GM19372 (cell line): Measurements from ENCODE around the gene SPP1.
"Not testable (repeated sequence)": the region's sequence is repeated elsewhere in the genome, so short reads cannot be mapped to it uniquely, and the experiment has no call there.

Experiments
- ATAC-seq: cut with Tn5 transposase; IDR thresholded peaks from one replicate; pipeline ENCODE4 v1.9.1; 2021; ENCODE audit warnings: mild to moderate bottlenecking, low read depth, moderate library complexity; ENCODE audit not compliant: unreplicated experiment

Gene SPP1

GRCh38 chr4:88017516-88018297 lies 42.2 kb downstream of the SPP1 start:
- ATAC-seq, result no peak

- no peak for ATAC-seq
These were observed 43.0 kb downstream of the SPP1 start for GRCh38 chr4:88018466-88018865.

- ATAC-seq, result no peak
These were observed 46.3 kb downstream of the SPP1 start for GRCh38 chr4:88021824-88022223.

GRCh38 chr4:88022289-88022688 lies 46.8 kb downstream of the SPP1 start:
- no peak for ATAC-seq

GRCh38 chr4:88025868-88026661 lies 50.6 kb downstream of the SPP1 start:
- ATAC-seq, result not testable (repeated sequence)

- no peak for ATAC-seq
These were observed 52.4 kb downstream of the SPP1 start for GRCh38 chr4:88027611-88028608.

- ATAC-seq, result no peak
These were observed 53.4 kb downstream of the SPP1 start for GRCh38 chr4:88028946-88029345.

- no peak for ATAC-seq
These were observed 54.0 kb downstream of the SPP1 start for GRCh38 chr4:88029556-88029955.

- no peak for ATAC-seq
These were observed 55.2 kb downstream of the SPP1 start for GRCh38 chr4:88030565-88031310.
